Stimulated activated CD8-positive, alpha-beta memory T cell treated with anti-CD3 and anti-CD28 coated beads, Interleukin-7, amount 100 ng/mL, for 1 hour (primary cell): ENCODE results near the gene SRSF2.
"Not testable (repeated sequence)": the region's sequence is repeated elsewhere in the genome, so short reads cannot be mapped to it uniquely, and the experiment has no call there.

Experiments
- DNase-seq, 2 donors: peaks; one replicate each; pipeline ENCODE4 v3.0.0-alpha.2; 2020; ENCODE audit warnings: low read depth in 2 of 2

Gene SRSF2

DNA sequence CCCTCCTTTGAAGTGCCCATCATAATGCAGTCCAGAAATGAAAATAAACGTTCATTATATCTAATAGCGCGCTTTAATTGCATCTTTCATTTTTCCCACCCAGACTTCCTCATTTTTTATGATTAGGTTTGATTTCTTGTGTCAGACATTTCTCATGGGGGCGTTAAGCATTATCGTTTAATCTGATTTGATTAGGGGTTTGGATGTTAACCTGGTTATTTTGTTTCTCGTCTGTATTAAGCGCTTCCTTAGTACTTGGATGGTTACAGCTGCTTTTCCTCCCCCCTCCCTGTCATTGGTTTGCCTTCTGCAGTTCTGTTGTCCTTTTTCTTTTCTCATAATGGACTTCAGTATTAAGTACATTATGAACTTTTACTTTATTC, 1.3 kb upstream of the SRSF2 start:
- no peak for DNase-seq

GRCh38 chr17:76737676-76738467, 741 bp upstream of the SRSF2 start, which contains the start of gene MFSD11:
MFSD11 (plus strand) TSS chr17:76738119; CDS start chr17:76738353, 234 bp downstream.
- DNase-seq = peak; percentile 82 to 85

- peak; percentile 41 to 45 for DNase-seq
These were observed 616 bp downstream of the SRSF2 start for GRCh38 chr17:76736349-76737081.

DNA sequence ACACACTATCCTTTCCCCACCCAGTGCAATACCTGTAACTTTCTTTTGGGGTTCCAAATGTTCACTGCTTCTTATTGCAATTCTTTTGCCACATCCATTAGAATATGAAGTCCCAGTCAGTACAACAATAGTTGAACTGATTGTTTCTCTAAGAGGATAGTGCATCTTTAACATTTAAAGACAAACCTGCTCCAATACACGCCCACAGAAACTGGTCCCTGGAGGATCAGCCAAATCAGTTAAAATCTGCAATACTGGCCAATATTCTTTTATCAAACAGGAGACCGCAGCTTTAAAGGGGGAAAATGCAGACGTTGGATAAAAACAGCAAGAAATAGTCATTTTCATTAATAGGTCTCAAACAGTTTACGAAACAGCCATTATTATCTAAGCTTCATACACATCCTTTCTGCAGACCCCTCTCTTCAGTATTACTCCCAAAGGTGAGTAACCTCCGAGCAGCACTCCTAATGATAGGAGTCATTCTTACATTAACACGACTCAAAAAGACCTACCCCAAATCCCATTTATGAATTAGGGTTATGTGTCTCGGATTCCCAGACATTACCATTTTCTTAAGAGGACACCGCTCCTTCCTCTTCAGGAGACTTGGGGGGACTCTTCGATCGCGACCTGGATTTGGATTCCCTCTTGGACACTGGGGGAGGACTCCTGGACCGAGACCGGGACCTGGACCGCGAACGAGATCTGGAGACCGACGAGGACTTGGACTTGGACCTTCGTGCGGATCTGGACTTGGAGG, 1.4 kb downstream of the SRSF2 start:
- no peak for DNase-seq

DNA sequence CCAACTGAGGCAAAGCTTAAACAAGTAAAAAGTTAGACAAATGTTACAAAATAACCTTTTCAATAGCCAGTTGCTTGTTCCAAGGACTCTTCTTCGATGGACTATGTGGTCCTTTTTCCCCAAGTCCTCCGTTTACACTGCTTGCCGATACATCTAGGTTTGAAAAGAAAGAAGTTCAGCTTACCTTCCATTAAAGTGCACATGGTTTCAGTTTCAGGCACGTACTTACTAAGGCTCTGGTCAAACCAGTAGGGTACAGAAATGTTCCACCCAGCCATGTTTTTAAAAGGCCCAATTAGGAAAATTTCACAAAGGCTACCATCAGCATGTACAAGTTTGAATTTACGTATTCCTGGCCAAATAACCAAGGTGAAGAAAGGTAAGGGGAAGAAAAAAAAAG, 2.1 kb downstream of the SRSF2 start:
- DNase-seq = no peak

- DNase-seq = no peak
These were observed 2.9 kb downstream of the SRSF2 start for GRCh38 chr17:76734080-76734840.

DNA sequence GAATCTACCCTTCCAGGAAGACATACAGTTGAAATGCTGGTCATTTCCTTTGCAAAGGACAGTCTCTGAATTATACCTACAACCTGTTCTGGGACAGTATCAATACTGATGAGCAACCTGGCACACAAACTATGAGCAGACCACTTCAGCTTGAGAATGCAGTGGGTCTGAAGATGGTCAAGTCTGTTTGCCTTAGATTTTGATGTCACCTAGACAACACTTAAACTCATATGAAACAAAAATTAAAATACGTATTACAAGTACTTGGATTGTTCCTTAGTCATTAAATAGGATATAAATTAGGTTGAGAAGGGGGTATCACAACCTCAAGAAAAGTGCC, 3.5 kb downstream of the SRSF2 start:
- no peak for DNase-seq

DNA sequence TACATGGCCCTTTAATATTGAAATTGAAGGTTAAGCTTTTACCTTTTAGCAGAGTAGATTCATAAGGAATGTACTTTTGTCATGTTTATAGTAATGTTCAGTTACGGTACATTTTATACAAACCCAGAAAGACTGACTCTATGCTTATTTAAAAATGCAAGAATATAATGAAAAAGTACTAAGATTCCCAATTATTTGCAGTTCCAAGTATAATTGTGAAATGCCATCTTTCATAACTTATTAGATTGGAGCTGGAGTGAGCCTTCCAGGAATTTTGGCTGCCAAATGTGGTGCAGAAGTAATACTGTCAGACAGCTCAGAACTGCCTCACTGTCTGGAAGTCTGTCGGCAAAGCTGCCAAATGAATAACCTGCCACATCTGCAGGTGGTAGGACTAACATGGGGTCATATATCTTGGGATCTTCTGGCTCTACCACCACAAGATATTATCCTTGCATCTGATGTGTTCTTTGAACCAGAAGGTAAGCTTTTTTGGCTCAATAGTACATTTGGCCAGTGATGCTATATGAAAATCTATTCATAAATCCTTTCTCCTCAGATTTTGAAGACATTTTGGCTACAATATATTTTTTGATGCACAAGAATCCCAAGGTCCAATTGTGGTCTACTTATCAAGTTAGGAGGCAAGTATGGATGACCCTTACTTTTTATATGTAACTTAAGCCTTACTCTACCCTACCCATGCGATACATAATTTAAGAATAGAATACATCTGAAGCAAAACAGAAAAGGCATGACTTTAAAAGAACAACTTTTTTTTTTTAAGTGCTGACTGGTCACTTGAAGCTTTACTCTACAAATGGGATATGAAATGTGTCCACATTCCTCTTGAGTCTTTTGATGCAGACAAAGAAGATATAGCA, 4.2 kb downstream of the SRSF2 start:
- no peak for DNase-seq

GRCh38 chr17:76731800-76732733, 5.1 kb downstream of the SRSF2 start:
- not testable (repeated sequence) for DNase-seq

- DNase-seq = no peak
These were observed 9.2 kb downstream of the SRSF2 start for GRCh38 chr17:76727745-76728456.

DNA sequence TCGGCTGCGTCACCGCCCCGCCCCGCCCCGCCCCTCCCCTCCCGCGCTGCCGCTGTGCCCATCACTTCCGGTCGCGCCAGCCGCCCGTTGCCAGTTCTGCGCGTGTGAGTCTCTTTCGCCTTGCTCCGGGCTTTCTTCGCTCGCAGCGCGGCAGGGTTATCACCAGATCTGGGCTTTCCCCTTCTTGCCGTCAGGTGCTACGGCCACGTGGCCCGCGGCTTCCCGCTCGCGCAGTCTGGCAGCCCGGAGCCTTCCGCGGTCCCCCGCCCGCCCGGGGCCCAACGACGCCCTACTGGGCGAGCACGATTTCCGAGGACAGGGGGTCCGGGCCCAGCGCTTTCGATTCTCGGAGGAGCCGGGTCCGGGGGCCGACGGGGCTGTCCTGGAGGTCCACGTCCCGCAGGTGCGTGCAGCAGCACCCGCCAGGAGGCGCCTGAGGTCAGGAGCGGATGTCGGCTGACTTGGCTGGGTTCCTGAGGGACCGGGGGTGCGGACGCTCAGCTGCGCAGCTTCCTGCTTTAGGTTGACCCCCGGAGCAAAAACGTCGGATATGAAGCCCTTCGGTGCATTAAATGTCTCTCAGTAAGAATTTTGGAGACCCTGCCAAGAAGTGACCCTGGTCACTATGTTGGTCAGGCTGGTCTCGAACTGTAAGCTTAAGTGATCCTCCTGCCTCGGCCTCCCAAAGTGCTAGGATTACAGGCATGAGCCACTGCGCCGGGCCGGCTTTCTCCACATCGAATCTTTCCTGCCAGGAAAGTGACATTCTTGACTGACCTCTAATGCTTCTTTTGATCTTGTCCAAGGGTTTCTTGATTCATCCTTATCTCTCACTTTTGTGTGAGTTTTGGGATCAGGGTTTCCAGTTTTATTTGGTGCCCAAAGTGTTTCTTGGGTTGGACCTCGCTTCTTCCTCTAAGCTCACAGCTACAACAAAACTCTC, 10.1 kb downstream of the SRSF2 start, which contains the start of gene METTL23:
METTL23 (plus strand) TSS at position 64 of the 943 bp plus-strand sequence. CDS start 2,872 bp downstream, outside the sequence.
- DNase-seq = peak in 1 of 2 donors; percentile 61

- peak; percentile 85 for DNase-seq
These were observed 10.8 kb downstream of the SRSF2 start, which contains the start of gene JMJD6 for GRCh38 chr17:76726231-76726775. JMJD6 (minus strand) TSS chr17:76726606; CDS start chr17:76726475, 131 bp downstream.

- peak; percentile 27 to 38 for DNase-seq
These were observed 11.4 kb downstream of the SRSF2 start for GRCh38 chr17:76725580-76726230.

DNA sequence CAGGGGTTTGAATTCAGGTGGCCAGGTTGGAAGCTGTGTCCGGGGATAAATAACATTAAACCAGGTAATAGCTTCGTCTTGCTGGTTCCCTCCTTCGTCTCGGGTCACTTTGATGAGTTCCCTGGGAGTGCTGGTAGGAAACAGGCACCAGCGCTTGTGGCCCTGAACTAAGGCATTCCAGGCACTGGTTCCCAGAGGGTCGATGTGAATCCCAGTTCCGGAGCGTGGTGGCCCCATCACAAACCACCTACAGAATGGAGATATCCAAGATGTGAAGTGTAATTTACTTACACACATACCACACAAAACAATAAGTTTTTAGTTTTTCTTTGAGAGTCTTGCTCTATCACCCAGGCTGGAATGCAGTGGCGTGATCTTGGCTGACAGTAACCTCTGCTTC, 13.3 kb downstream of the SRSF2 start:
- DNase-seq = no peak

DNA sequence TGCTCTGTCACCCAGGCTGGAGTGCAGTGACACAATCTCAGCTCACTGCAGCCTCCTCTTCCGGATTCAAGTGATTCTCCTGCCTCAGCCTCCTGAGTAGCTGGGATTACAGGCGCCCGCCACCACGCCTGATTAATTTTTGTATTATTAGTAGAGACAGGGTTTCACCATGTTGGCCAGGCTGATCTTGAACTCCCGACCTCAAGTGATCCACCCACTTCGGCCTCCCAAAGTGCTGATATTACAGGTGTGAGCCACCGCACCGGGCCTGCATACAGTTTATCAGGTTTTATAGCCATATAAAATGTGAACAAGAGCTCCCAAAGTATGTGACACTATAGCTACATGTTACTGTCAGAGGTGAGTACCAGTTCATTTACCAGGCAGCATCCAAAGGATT, 14.2 kb downstream of the SRSF2 start:
- DNase-seq = not testable (repeated sequence)

GRCh38 chr17:76722279-76722678, 14.9 kb downstream of the SRSF2 start:
- no peak for DNase-seq

DNA sequence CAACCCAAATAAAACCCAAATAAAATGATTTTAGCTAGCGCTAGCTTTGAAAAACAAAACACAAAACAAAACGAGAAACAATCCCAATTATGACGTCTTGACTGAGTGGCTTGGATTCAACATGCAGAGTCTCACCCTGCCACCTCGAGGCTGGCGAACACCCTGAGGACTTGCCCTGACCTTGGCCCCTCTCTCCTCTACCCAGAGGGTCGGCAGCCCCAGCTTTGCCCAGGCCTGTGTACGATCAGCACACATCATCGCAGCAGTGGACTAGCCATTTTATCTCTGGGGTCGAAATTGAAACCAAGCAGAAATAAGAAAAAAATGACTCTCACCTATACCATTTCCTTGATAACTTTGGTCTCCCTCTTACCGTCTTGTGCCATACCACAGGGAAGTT, 15.7 kb downstream of the SRSF2 start:
- no peak for DNase-seq
